ENCODE results near the gene POLN. TPM values are rescaled to one million over a fixed set of nuclear protein-coding genes. Genes with fewer than 3 reads are reported as not detected.

Gene POLN
- polyA plus RNA-seq (2011; rRNA removed) (0.91 and 1.5 TPM in 2 replicates), polyA minus RNA-seq (2011; rRNA and poly(A)+ RNA removed) (0.62 and 0.90 TPM in 2 replicates)

DNA sequence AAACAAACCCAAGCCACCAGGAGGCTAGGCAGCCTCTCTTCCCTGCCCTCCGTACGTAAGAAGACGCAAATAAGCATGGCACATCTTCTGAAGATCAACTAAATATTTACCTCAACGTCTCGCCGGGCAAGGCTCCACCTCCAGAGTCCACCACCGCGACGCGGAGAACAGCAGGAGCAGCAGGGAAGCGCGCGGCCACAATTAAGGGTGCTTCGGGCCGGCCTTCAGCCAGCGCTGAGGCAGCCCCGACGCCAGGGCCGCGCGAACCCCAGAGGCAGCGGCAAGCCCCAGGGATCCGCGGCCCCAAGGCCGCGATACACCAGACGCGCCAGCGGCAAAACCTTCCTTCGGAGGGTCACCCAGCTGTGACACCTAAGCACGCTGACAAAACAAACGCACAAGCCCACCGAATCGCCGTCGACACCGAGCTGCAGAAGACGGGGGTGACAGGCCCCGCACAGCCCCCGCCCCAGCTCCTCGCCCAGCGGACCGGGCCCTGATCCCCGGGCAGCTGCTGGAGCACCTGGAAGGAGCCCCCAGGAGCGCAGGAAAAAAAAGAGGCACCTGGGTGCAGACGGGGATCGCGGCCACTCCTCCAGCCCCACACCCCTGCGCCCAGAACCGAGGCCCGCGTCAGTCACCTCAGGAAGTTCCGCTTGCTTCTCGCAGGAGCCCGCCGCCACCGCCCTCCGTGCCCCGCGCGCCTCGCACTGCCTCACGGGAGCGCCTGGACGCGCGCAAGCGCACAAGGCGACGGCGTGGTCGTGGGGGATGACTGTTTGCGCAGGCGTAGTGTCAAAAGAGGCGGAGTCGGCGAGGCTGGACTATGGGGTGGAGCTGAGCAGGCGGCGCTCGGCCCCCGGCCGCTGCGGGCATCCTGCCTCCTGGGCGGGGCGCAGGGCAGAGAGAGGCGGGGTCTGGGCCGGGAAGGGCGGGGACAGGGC lies at the start of gene POLN, which contains the start of gene HAUS3:
Gene POLN, minus strand, starts transcription at position 712 of the 944 bp plus-strand sequence. CDS start 12,890 bp downstream, outside the sequence.
Gene HAUS3, minus strand, starts transcription at position 712 of the 944 bp plus-strand sequence. CDS start 1,175 bp downstream, outside the sequence.
- Histone ChIP-seq H3K4me3 (ENCODE audit: low read depth, low read length) (peak within 1 kb of the TSS; percentile 84), H3K36me3 (ENCODE audit: control insufficient read depth, insufficient read depth, low read length) (peaks cover 2% of the 10 kb centered on the region; the same call in 1 of the 2 replicates), H3K27me3 (ENCODE audit: control insufficient read depth, insufficient read depth, low read length) (no peaks in the 10 kb centered on the region)
- POLR2A ChIA-PET = interaction anchor here (0.6 to 1.8 kb wide), 3 partner anchors 9 to 601 kb away, joined by 5 to 7 read pairs (median 6); no protein-coding TSS in a partner anchor
- CTCF ChIA-PET = interaction anchor here (0.9 to 3.2 kb wide), 5 partner anchors 10 to 200 kb away, joined by 3 to 19 read pairs (median 4); no protein-coding TSS in a partner anchor
- TF ChIP-seq, protein P1, sequence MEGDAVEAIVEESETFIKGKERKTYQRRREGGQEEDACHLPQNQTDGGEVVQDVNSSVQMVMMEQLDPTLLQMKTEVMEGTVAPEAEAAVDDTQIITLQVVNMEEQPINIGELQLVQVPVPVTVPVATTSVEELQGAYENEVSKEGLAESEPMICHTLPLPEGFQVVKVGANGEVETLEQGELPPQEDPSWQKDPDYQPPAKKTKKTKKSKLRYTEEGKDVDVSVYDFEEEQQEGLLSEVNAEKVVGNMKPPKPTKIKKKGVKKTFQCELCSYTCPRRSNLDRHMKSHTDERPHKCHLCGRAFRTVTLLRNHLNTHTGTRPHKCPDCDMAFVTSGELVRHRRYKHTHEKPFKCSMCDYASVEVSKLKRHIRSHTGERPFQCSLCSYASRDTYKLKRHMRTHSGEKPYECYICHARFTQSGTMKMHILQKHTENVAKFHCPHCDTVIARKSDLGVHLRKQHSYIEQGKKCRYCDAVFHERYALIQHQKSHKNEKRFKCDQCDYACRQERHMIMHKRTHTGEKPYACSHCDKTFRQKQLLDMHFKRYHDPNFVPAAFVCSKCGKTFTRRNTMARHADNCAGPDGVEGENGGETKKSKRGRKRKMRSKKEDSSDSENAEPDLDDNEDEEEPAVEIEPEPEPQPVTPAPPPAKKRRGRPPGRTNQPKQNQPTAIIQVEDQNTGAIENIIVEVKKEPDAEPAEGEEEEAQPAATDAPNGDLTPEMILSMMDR (IDR thresholded peaks at IDR 0.05; ENCODE audit: insufficient read depth, low read depth, low read length) = no peak
- peak; percentile 73 for DNase-seq (ENCODE audit: low read depth)

DNA sequence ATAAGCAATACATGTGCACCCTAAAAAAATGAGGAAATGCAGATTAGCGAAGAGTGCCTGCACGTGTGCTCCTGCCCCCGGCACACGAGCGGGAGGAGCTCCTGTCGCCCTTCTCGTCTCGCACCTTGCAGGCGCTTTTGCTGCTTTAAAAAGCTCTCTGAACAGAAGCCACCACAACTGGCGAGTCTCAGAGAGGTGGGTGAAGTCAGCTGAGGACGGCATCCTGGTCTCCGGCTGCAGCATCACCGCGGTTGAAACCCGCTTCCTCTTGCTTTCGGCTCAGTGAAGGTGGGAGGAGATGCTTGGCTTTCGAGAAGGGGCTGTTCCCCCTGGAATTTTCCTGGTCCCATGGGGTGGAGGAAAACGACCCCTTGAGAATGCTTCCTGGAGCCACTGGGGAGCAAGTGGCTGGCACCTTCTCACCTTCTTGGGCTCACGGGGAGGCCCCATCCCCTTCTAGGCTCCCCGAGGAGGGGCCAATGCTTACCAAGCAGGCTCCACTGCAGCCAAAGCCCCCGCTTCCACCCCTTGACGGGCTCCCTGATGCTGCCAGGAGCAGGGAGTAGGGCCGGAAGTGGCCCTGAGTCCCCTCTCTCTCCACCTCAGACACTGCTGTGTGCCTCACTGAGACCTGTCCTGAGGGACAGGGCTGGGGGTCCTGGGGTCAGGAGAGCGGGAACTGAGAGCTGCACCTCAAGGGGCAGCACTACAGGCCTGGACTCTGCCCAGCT lies 49.2 kb upstream of the POLN start:
- ChIA-PET CTCF (interaction anchor here (0.5 to 1.2 kb wide), 2 partner anchors 25 to 121 kb away, joined by 3 read pairs; no protein-coding TSS in a partner anchor), POLR2A (no interaction called here)
- Histone ChIP-seq H3K27me3 (ENCODE audit: control insufficient read depth, insufficient read depth, low read length) (no peaks in the 10 kb centered on the region), H3K4me3 (ENCODE audit: low read depth, low read length) (no peak overlapping the region), H3K36me3 (ENCODE audit: control insufficient read depth, insufficient read depth, low read length) (no peaks in the 10 kb centered on the region)
- DNase-seq (ENCODE audit: low read depth) = no peak
- TF ChIP-seq, protein P1 (IDR thresholded peaks at IDR 0.05; ENCODE audit: insufficient read depth, low read depth, low read length) = no peak

DNA sequence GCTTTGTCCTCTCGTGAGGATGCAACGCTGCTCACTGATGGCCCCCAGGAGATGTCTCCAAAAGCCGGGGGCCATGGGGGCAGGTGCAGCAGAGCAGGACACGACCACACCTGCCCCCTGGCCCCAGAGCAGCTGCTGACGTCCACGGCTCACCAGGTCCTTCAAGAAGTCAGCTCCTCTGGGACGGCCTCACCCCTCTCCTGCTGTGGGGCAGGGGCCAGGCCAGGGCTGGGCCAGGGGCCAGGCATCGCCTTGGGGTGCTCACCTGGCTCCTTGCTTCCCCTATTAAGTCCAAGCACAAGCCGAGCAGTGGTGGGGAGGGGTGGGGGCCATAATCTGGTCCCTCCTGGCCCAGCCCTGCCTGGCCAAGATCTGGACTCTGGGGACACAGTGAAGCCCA lies 48.6 kb upstream of the POLN start:
- ChIA-PET CTCF (interaction anchor here (0.5 kb wide), 1 partner anchor 122 kb away, joined by 3 read pairs; no protein-coding TSS in a partner anchor), POLR2A (no interaction called here)
- TF ChIP-seq, protein P1 (IDR thresholded peaks at IDR 0.05; ENCODE audit: insufficient read depth, low read depth, low read length) = no peak
- DNase-seq (ENCODE audit: low read depth) = no peak
- no peaks in the 10 kb centered on the region for H3K36me3 ChIP-seq (ENCODE audit: control insufficient read depth, insufficient read depth, low read length)
- no peak overlapping the region for H3K4me3 ChIP-seq (ENCODE audit: low read depth, low read length)
- H3K27me3 ChIP-seq (ENCODE audit: control insufficient read depth, insufficient read depth, low read length) = no peaks in the 10 kb centered on the region

DNA sequence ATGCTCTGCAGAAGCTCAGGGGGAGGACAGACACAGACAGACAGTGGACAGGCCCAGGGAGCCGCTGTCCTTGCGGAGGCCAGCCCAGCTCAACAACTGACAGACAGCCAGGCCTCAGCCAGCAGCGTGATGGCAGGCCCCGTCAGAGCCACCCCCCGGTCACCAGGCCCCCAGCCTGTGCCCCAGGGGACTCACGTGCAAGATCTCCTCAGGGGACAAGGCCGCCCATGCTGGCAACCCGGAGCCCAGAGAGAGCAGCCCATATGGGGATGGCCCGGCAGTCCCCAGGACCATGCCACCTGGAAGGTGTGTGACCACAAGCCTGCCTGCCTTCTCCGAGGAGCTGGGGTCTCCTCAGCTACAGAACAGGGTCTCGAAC lies 48.0 kb upstream of the POLN start:
- Histone ChIP-seq H3K36me3 (ENCODE audit: control insufficient read depth, insufficient read depth, low read length) (no peaks in the 10 kb centered on the region), H3K27me3 (ENCODE audit: control insufficient read depth, insufficient read depth, low read length) (no peaks in the 10 kb centered on the region), H3K4me3 (ENCODE audit: low read depth, low read length) (no peak overlapping the region)
- CTCF ChIA-PET = no interaction called here
- DNase-seq (ENCODE audit: low read depth) = no peak
- TF ChIP-seq, protein P1 (IDR thresholded peaks at IDR 0.05; ENCODE audit: insufficient read depth, low read depth, low read length) = no peak
- POLR2A ChIA-PET = no interaction called here

Measured in BJ (cell line).